ENCODE data around the gene OCSTAMP.

Gene OCSTAMP

DNA sequence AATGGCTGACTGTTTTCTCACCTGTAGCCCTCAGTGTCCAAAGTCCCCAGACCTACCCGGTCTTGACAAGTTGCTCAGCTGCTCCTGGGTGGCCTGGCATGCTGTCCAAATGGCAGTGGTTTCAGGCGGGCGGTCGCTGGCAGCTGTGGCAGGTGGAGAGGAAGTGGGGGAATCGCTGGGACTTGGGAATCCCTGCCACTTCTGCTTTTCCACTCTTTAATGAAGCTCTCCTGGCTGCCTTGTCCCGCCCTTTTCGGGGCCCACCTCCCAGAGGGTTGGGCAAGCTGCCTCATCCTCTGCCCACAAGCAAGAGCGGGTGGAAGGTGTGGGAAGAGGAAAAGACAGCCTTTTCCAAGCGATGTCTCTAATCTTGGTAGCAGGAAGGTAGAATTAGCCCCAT, at the start of gene OCSTAMP:
Gene OCSTAMP (minus strand): TSS at position 194 of the 400 bp plus-strand sequence. CDS start 94 bp downstream, at position 100.
- no peak for FAIRE-seq

DNA sequence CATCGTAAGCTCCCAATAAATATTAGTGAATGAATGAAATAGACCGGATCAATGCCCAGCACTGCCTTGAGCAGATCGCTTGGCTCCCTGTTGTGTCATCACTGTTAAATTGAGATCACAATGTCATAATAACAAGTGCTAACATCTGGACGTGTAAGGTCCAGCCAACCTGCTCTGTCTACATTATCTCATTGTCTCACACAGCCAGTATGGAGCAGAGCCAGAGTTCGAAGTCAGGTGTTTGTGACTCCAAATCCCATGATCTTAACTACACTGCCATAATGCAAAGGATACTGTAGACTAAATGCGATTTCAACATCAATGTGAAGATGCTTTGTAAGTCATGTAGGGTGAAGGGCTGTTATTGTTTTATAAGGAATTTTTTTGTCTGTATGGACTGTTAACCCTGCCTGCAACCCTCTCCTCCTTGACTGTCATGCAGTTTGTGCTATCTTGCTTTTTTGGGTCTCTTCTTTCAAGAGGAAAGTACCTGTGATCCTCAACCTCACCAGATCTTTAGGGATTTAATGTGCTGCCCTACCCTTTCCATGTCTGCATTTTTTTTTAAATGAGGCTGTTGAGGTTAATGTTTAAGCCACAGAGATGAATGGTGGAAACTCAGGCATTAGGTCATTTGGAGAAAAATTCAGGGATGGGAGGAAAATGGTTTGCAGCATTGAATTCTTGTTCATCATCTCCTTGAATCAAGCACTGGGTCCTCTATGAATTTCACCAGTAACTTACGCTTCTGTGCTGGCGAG, 49.0 kb upstream of the OCSTAMP start:
- FAIRE-seq = no peak

- FAIRE-seq = no peak
Measured at GRCh38 chr20:46595933-46596332, 45.5 kb upstream of the OCSTAMP start.

DNA sequence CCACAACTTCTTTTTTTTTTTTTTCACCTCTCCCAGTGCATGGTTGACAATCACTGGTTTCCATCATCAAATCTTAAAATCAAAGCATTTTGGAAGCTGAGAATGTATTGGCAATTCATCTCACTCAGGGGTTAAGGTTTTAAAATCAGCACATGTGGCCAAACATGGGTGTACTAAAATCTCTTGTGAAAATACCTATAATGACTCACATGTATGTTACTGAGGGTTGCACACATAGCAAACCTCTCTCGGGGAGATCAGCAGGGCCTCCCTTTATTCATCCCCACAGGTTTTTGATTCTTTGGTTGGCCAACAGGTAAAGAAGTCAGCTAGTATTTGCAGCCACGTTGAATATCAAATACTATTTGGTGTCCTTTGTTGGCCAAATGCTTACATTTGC, 44.3 kb upstream of the OCSTAMP start:
- no peak for FAIRE-seq

DNA sequence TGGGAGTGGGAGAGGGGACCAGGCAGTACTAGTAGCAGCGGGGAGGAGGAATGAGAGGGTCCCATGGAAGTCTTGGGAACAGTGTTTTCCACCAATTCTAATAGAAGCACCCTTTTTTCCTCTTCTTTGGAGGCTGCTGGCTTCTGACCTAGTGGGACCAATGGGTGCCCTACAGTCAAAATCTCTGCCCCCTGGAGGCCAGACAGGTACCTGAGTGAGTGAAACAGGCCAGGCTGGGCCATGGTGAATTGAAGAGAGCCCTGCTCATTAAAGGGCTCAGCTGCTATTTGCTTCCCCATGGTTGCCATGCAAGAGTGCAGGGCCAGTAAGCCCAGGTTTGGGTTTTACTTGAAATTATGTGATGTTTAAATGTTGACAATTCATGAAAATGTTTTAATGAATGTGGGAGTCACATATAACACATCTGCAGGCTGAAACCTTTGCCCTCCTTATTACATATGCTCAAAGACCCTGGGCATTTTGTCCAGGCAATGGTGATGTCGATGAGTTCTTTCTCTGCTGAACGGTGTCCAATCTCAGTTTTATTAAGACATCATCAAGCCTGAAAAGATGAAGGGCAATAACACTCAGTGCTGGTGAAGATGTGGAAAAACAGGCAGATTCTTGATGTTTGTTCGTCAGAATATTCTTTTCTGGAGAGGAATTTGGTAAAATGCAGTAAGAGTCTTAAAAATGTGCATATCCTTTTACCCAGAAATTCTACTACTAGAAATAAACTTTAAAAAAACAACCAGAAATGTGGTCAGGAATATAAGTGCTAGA, 42.3 kb upstream of the OCSTAMP start:
- FAIRE-seq = no peak

DNA sequence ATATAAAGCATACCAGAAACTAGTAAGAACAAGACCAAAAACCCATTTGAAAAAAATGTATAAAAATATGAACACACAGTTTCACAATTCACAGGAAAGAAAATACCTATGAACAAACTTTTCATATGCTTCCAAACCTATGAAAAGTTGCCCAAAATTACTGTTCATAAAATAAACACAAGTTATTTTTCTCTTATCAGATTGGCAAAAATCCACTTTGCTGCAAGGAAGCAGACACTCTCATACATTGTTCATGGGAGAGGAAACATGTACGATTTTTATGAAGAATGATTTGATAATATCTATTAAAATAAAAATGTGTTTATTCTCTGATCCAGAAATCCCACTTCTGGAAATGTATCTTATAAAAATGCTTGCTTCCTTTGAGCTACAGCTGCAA, 40.0 kb upstream of the OCSTAMP start:
- no peak for FAIRE-seq

DNA sequence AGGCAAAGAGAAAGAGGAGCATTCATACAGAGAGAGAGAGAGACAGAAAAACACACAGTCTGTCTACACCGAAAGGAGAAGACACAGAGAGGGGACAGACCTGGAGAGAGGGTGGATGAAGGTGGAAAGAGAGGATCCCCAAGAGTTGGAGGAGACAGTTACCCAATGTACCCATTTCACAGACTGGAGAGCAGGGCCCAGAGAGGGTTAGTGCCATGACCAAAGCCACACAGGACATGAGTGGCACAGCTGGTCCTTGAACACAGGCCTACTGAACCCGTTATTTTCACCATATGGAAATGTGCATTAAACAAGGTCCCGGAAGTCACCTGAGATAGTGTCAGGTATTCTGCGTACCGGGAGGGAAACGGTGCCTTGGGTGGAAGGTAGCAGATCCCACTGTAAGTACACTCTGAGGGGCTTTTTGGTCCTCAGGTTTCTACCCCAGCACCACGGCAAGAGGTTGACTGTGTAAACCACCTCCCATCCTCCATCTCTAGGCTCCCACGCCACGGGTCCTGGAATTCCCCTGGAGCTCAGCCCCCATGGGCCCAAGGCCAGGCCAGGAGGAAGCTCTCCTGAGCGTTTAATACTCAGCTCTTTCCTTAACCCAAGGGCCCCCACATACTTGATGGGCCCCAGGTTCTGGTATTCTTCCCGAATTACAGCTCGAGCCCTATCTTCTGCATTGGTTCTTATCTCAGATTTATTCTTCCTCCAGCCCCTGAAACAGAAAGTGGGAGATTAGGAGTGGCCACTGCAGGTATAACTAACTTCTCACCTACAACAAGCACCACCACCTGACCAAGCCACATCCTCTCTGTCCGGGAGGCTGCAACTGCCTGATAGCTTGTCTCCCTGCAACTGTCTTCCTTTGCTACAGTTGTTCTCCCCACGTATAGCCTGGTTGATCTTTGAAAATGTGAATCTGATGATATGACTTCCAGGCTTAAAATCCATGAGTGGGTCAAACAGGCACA, 38.4 kb upstream of the OCSTAMP start:
- no peak for FAIRE-seq

- no peak for FAIRE-seq
Measured at GRCh38 chr20:46587986-46588385, 37.5 kb upstream of the OCSTAMP start.

DNA sequence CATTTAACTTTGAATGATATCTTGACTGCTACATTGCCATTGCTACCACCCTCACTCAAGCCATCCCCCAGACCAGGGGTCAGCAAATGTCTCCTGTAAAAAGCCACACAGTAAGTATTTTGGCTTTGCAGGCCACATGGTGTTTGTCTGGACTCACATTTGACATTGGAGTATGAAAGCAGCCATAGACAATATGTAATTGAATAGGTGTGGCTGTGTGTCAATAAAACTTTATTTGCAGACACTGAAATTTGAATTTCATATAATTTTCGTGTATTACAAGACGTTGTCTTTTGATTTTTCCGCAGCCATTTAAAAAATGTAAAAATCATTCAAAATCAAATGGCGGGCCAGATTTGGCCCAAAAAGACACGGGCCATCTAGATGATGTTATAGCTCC, 36.3 kb upstream of the OCSTAMP start:
- no peak for FAIRE-seq

DNA sequence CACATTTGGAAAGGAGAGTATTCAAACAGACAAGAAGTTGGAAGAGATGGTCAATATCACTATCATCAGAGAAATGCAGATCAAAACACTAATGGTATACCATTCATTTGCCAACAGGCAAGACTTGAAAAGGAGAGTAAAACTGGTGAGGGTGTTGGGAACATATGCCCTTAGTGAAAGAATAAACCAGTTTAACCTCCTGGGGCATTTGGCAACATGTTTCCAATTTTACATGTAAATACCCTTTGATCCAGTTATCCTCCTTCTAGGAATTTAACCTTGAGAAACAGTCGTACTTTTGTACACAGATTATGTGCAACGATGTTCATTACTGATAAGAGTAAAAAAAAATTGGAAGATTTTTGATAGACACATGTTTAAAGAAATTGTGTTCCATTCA, 34.1 kb upstream of the OCSTAMP start:
- FAIRE-seq = no peak

DNA sequence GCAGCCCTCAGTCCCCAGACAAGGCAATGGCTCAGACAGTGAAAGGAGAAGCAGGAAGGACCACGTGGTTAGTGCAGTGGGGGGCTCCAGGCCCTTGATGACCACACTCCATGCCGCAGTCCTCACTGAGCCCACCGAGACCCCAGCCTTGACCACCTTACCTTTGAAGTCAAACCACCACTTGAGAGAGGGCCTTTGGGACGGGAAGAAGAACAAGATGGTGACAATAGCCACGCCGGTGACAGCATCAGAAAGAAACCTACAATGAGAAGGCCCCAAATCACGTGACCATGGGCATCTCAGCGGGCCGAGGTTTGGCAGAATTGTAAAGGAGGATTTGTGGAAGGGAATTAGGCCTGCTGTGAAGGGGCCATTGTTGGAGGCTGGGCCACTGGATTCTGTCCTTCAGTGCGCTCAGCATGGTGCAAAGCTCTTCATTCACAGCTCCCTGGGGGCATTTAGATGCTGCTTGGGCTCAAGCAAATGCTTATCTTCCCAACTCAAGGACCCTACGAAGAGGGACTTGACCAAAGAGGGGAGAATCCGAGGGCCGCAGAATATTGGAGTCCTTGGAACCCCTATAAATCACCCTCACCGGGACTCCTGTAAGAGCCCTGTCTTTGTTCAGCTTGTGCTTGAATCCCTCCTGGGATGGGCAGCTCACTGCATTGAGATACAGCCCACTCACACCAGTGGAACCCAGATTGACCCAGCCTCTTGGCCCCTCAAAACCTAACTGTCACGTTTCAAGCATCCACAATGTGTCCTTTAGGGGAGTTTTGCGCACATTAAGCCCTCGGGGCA, 33.2 kb upstream of the OCSTAMP start:
- FAIRE-seq = no peak

DNA sequence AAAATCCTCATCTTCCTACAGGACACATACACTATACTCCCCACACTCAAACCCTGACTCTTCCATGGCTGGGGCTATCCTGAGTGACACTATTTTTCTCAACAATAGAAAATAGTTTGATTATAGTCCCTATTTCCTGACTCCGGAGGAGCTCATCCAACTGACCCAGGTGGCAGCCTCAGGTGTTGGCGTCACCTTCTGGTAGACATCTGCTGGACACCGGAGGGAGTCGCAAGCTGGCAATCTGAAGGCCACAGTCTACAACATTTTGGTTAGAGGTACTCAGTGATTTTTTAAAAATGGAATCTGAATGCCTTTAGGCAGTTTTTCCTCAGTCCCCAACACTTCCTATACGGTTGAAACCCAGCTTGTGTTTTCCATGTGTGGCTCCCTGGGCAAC, 32.2 kb upstream of the OCSTAMP start:
- no peak for FAIRE-seq

GRCh38 chr20:46581391-46581790, 30.9 kb upstream of the OCSTAMP start:
- FAIRE-seq = no peak

GRCh38 chr20:46580613-46581205, 30.3 kb upstream of the OCSTAMP start:
- FAIRE-seq = no peak

- no peak for FAIRE-seq
Measured at GRCh38 chr20:46578745-46579144, 28.3 kb upstream of the OCSTAMP start.

- no peak for FAIRE-seq
Measured at GRCh38 chr20:46576774-46577395, 26.4 kb upstream of the OCSTAMP start.

- FAIRE-seq = no peak
Measured at GRCh38 chr20:46575937-46576461, 25.5 kb upstream of the OCSTAMP start.

- FAIRE-seq = no peak
Measured at GRCh38 chr20:46575394-46575793, 24.9 kb upstream of the OCSTAMP start.

DNA sequence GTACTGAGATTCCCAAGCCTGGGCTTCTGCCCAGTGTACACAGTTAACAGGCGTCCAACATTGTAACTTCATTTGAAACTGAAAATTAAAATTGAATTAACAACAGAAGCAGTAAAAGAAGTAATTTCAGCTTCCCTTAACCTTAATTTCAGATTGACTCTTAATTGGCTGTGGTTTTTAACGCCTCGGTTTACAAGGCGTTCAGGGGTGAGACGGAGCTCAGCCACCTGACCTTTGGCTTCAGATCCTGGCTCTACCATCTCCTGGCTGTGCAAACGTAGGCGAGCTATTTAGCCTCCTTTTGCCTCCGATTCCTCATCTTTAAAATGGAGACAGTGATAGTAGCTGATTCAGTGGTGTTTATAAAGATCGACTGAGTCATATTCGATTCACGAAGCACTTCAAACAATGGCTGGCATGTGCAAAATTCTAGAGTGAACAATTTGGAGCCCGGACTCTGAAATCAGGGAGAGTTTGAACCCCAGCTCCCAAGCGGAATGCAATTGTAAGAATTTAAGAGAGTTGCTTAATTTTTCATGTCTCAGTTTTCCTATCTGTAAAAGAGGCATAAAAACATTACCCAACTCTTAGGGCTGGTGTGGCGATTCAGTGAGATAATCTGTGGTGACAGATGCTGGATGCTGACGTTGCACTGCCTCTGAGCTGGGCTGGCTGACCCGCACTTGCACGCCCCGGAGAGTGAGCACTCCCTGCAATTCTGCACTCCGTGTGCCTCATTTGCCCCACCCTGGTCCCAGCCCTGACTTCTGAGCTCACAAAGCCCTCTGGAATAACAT, 23.5 kb upstream of the OCSTAMP start:
- no peak for FAIRE-seq

- FAIRE-seq = no peak
Measured at GRCh38 chr20:46573234-46573633, 22.8 kb upstream of the OCSTAMP start.
